GM12874 (cell line): Measurements from ENCODE around the gene PNLIP.

ENCODE experiments used
- TF ChIP-seq, protein P1 (sequence below): IDR thresholded peaks from 2 replicates; pipeline ENCODE4 v1.5.1; 2011; ENCODE audit warnings: low read depth, mild to moderate bottlenecking, control low read depth, low read length, moderate library complexity; ENCODE audit not compliant: insufficient read depth

PNLIP gene

DNA sequence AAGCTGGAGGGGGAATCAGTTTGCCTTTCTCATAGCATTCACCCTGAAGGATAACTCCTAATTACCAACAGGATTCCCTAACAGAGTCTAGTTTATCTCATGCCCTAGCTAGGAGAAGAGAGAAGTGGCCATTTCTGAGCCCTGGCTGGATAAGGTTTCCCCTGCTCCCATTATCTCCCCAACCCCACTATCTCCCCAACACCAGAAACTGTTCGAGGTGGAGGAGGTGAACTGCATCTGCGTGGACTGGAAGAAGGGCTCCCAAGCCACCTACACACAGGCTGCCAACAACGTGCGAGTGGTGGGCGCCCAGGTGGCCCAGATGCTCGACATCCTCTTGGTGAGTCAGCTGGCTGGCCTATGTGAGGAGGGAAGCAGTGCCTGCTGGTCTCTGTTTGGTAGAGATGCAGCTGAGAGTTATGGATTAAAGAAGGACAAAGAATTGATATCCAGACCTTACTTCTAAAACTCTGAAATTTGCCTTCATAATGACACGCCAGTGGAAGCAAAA lies 48.8 kb downstream of the PNLIP start:
- TF ChIP-seq, protein P1, sequence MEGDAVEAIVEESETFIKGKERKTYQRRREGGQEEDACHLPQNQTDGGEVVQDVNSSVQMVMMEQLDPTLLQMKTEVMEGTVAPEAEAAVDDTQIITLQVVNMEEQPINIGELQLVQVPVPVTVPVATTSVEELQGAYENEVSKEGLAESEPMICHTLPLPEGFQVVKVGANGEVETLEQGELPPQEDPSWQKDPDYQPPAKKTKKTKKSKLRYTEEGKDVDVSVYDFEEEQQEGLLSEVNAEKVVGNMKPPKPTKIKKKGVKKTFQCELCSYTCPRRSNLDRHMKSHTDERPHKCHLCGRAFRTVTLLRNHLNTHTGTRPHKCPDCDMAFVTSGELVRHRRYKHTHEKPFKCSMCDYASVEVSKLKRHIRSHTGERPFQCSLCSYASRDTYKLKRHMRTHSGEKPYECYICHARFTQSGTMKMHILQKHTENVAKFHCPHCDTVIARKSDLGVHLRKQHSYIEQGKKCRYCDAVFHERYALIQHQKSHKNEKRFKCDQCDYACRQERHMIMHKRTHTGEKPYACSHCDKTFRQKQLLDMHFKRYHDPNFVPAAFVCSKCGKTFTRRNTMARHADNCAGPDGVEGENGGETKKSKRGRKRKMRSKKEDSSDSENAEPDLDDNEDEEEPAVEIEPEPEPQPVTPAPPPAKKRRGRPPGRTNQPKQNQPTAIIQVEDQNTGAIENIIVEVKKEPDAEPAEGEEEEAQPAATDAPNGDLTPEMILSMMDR, result no peak

DNA sequence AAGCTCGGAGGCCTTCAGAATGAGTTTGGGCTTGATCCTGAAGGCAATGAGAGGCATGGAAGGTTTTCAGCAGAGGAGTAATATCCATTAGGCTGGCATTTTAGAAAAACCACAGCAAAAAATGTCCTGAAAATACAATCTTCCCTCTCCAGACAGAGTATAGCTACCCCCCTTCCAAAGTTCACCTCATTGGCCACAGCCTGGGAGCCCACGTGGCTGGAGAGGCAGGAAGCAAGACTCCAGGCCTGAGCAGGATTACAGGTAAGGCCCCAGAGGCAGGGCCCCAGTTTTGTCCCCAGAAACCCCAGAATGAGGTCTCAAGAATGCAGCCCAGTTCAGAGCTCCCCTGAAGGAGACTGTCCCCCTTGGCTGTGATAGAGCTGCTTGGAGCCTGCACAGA lies 50.3 kb downstream of the PNLIP start:
- TF ChIP-seq, protein P1, result no peak

DNA sequence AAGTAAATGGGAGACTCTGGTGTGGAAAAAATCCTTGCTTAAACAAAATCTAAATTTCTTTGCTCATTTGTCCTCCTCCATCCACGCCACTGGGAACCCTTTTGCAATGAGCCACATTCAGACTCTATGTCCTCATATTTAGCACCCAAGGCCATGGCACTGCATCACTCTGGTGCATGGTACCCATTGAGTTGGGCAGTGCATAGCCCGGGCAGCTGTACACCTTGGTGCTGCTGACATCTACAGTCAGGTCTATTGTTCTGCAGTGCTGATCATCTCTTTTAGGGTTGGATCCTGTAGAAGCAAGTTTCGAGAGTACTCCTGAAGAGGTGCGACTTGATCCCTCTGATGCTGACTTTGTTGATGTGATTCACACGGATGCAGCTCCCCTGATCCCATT lies 51.8 kb downstream of the PNLIP start:
- TF ChIP-seq, protein P1, result no peak

DNA sequence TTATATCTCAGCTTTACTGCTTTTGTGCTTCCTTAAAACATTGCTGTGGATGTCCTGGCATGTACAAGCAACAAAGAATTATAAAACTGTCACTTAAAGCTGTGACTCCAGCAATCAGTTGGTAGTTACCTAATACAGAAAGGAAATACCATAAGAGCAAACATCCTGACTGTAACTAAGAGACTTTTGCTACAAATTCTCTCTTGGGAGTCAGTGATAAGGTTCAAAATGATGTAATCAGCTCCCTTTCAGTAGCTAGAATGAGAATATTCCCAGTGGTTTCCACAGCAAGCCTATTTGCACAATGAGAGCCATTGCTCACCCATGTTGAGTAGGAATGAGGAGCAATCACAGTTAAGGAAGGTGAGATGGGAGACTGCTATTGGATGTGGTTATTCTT lies 52.6 kb downstream of the PNLIP start:
- TF ChIP-seq, protein P1, result no peak

DNA sequence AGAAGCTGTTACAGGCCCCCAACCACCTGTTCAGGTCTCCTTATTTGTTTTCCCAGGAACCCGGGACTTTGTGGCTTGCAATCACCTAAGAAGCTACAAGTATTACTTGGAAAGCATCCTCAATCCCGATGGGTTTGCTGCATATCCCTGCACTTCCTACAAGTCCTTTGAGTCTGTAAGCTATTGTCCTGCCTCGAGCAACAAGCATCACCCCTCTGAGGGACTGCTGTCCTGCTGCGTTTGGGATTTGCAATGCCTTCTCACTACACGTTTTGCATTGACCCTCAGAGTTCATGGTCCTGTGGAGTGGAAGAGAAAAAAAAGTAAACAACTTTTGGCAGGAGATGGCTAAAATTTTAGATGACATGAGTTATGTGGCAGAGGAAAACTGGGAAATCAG lies 54.3 kb downstream of the PNLIP start:
- TF ChIP-seq, protein P1, result no peak

DNA sequence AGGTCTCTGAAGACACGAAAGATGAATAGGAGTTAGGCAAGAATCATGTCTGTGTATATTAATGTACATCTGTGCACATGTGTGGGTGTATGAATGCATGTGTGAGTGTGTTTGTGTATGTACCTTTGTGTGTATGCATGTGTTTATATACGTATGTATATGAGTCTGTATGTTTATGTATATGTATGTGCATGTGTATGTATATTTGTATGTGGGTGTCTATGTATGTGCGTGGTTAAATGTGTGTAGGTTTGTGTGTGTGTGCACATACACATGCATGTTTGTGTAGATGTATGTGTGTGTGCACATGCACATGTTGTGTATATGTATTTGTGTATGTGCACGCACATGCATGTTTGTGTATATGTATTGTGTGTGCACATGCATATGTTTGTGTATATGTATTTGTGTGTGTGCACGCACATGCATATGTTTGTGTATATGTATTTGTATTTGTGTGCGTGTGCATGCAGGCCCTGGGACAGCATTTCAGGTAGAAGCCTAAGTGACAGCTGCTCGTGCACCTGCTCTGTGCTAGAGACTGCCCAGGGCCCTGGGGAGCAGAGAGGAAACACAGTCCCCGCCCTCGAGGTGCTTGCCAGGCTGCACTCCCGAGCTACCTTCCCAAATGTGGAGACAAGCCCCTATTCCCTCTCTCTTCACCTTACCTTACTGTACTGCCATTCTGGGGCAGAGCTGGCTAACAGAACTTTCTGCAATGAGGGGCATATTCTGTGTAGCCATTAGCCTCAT lies 57.1 kb downstream of the PNLIP start:
- TF ChIP-seq, protein P1, result no peak

DNA sequence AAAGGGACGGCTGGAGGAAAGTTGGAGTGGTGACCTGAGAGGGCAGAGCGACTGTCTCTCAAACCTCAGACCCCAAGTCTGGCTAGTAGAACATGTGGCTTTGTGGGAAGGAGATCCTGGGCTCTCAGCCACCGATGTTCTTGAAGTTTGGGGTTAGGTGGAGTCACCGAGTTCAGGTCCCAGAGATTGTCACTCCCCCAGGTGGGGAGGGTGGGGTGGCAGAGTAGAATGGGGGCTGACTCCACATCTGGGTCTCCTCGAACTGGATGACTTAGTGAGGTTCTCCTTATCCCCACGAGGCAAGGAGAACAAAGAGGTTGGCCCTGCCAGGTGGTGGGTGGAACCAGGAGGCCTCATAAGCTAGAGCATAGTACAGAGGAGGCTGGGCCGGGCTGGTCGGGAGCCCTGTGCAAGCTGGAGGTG lies 60.3 kb downstream of the PNLIP start:
- TF ChIP-seq, protein P1, result no peak
